A549 (cell line): ENCODE measurements around the gene DSP. TPM values are rescaled to one million over a fixed set of nuclear protein-coding genes. Genes with fewer than 3 reads are reported as not detected.

Source experiments
- ATAC-seq, 2 experiments: fragments of 200-7000 bp in 1 of 2; fragments of >200 bp in 1 of 2; cut with Nextera tagmentation in 1 of 2; cut with Tn5 transposase in 1 of 2; 3 replicates each; pipeline versions ENCODE4 v1.8.0 to v1.9.1; 2018 to 2020; ENCODE audit warnings: mild to moderate bottlenecking in 1 of 2, moderate library complexity in 1 of 2
- CTCF ChIA-PET: fragments of 300-600 bp; sonication (Branson Sonifier 250); formaldehyde crosslinking; extraction: SDS; loops from one replicate; lab custom pipeline; 2021; ENCODE audit warnings: antibody characterized with exemption, inconsistent platforms; lab: Yijun Ruan, JAX
- POLR2A ChIA-PET: fragments of 350-600 bp; formaldehyde crosslinking; extraction: SDS; loops from one replicate; lab custom pipeline; 2021; ENCODE audit warnings: antibody characterized with exemption, inconsistent platforms; lab: Yijun Ruan, JAX
- DNase-seq, 2 experiments: peaks; one replicate each; pipeline versions ENCODE4 v3.0.0 to v3.0.0-alpha.2; 2011 to 2016; ENCODE audit warnings: low read depth in 1 of 2, low spot score in 1 of 2
- FAIRE-seq: peaks from 2 replicates; lab custom pipeline; 2011; peaks lifted over from hg19 to GRCh38; lab: Jason Lieb, UNC
- H3K27ac ChIP-seq, 2 experiments: fragments of >200 bp; sonication (Bioruptor Twin); formaldehyde crosslinking; 3 replicates each; pipeline ENCODE4 v1.5.1; 2016 to 2017
- H3K4me1 ChIP-seq: fragments of >200 bp; sonication (Bioruptor Twin); formaldehyde crosslinking; 3 replicates; pipeline ENCODE4 v1.6.1; 2016
- H3K4me2 ChIP-seq: fragments of >200 bp; sonication (Bioruptor Twin); formaldehyde crosslinking; 3 replicates; pipeline ENCODE4 v1.6.1; 2016
- H3K4me3 ChIP-seq: fragments of >200 bp; sonication (Bioruptor Twin); formaldehyde crosslinking; 3 replicates; pipeline ENCODE4 v1.5.1; 2016
- H3K9me3 ChIP-seq: fragments of >200 bp; sonication (Bioruptor Twin); formaldehyde crosslinking; 3 replicates; pipeline ENCODE4 v1.6.1; 2016
- CBX2 ChIP-seq: fragments of 200-600 bp; sonication (generic); IDR thresholded peaks from 2 replicates; pipeline ENCODE4 v1.6.1; 2016; ENCODE audit warnings: low read depth, mild to moderate bottlenecking, borderline replicate concordance
- CBX8 ChIP-seq: fragments of 200-600 bp; sonication (generic); IDR thresholded peaks from 2 replicates; pipeline ENCODE4 v1.6.1; 2016
- CEBPB ChIP-seq, 2 experiments: fragments of >200 bp in 1 of 2; sonication (Bioruptor Twin) in 1 of 2; formaldehyde crosslinking in 1 of 2; IDR thresholded peaks; 2 replicates each; pipeline ENCODE4 v1.6.1; 2012 to 2016
- CHD2 ChIP-seq: fragments of 150-350 bp; IDR thresholded peaks from 2 replicates; pipeline ENCODE4 v1.6.1; 2014; ENCODE audit warnings: low read length; ENCODE audit not compliant: partially characterized antibody
- CHD4 ChIP-seq: fragments of 200-600 bp; sonication (generic); IDR thresholded peaks from 2 replicates; pipeline ENCODE4 v1.6.1; 2016; ENCODE audit warnings: antibody characterized with exemption, mild to moderate bottlenecking, borderline replicate concordance
- CTCF ChIP-seq: fragments of >200 bp; sonication (Bioruptor Twin); formaldehyde crosslinking; IDR thresholded peaks from 3 replicates; pipeline ENCODE4 v1.5.1; 2016
- EHMT2 ChIP-seq: fragments of 200-600 bp; sonication (generic); IDR thresholded peaks from 2 replicates; pipeline ENCODE4 v1.6.1; 2016; ENCODE audit warnings: antibody characterized with exemption, low read depth, mild to moderate bottlenecking, moderate library complexity
- ELK1 ChIP-seq: fragments of 150-350 bp; IDR thresholded peaks from 2 replicates; pipeline ENCODE4 v1.6.1; 2014; ENCODE audit warnings: low read depth, mild to moderate bottlenecking, low read length
- FOXS1 ChIP-seq: fragments of 250-450 bp; sonication (Bioruptor Pico); IDR thresholded peaks from 2 replicates; pipeline ENCODE4 v1.5.0; 2020; ENCODE audit warnings: mild to moderate bottlenecking, moderate library complexity
- GATA3 ChIP-seq: IDR thresholded peaks from 2 replicates; pipeline ENCODE4 v1.6.1; 2012; ENCODE audit warnings: borderline replicate concordance
- HDAC2 ChIP-seq: fragments of 200-600 bp; sonication (generic); IDR thresholded peaks from 2 replicates; pipeline ENCODE4 v1.6.1; 2016
- HEYL ChIP-seq: fragments of 250-450 bp; sonication (Bioruptor Pico); IDR thresholded peaks from 2 replicates; pipeline ENCODE4 v1.8.0; 2021; ENCODE audit warnings: mild to moderate bottlenecking, moderate library complexity
- HMGXB4 ChIP-seq: fragments of 250-450 bp; sonication (Bioruptor Pico); IDR thresholded peaks from 2 replicates; pipeline ENCODE4 v1.5.0; 2021; ENCODE audit warnings: mild to moderate bottlenecking, moderate library complexity, borderline replicate concordance
- HOXB13 ChIP-seq: fragments of 250-450 bp; sonication (Bioruptor Pico); IDR thresholded peaks from 2 replicates; pipeline ENCODE4 v1.5.0; 2020; ENCODE audit warnings: low read depth, mild to moderate bottlenecking, moderate library complexity
- JUNB ChIP-seq: fragments of >200 bp; sonication (Bioruptor Twin); formaldehyde crosslinking; IDR thresholded peaks from 2 replicates; pipeline ENCODE4 v1.6.1; 2016
- MAX ChIP-seq: IDR thresholded peaks from 2 replicates; pipeline ENCODE4 v1.6.1; 2012
- MYC ChIP-seq: IDR thresholded peaks from 2 replicates; pipeline ENCODE4 v1.6.1; 2012; ENCODE audit warnings: mild to moderate bottlenecking, inconsistent platforms, low read length, improper control_type of control experiment, borderline replicate concordance
- NFE2L2 ChIP-seq: fragments of 150-350 bp; conservative IDR thresholded peaks from 2 replicates; pipeline ENCODE4 v1.6.1; 2014; ENCODE audit warnings: low read length
- NPAS2 ChIP-seq: fragments of 250-450 bp; sonication (Bioruptor Pico); IDR thresholded peaks from 2 replicates; pipeline ENCODE4 v1.8.0; 2022; ENCODE audit warnings: mild to moderate bottlenecking, moderate library complexity, borderline replicate concordance
- PHF8 ChIP-seq: fragments of 200-600 bp; sonication (generic); IDR thresholded peaks from 2 replicates; pipeline ENCODE4 v1.6.1; 2016; ENCODE audit warnings: low read depth, mild to moderate bottlenecking, antibody characterized with exemption, moderate library complexity, borderline replicate concordance
- POLR2A ChIP-seq: IDR thresholded peaks from 2 replicates; pipeline ENCODE4 v1.6.1; 2012; ENCODE audit warnings: mild to moderate bottlenecking, low read length
- RARB ChIP-seq: fragments of 250-450 bp; sonication (Bioruptor Pico); IDR thresholded peaks from 2 replicates; pipeline ENCODE4 v1.8.0; 2021; ENCODE audit warnings: mild to moderate bottlenecking, moderate library complexity
- RCOR1 ChIP-seq: fragments of 150-350 bp; IDR thresholded peaks from 2 replicates; pipeline ENCODE4 v1.6.1; 2014; ENCODE audit warnings: antibody characterized with exemption, low read length, low read depth
- SREBF2 ChIP-seq: fragments of 450-650 bp; IDR thresholded peaks from 2 replicates; pipeline ENCODE4 v1.6.1; 2014; ENCODE audit warnings: mild to moderate bottlenecking, moderate library complexity
- TP53 ChIP-seq: fragments of 250-450 bp; sonication (Bioruptor Pico); IDR thresholded peaks from 2 replicates; pipeline ENCODE4 v1.5.0; 2021; ENCODE audit warnings: mild to moderate bottlenecking, moderate library complexity
- ZC3H11A ChIP-seq: fragments of 450-650 bp; IDR thresholded peaks from 2 replicates; pipeline ENCODE4 v1.6.1; 2014; ENCODE audit warnings: antibody characterized with exemption, mild to moderate bottlenecking
- WGBS: methylation state at CpG from one replicate; pipeline ENCODE4 v1.1.6; 2017; ENCODE audit errors: missing lambda C conversion rate; 5-methylcytosine and 5-hydroxymethylcytosine counted together
- polyA plus RNA-seq, 4 experiments: library from polyadenylated mRNA; depleted of rRNA in 3 of 4; stranded (reverse); fragments of >200 nt; fragmentation: RNase III in 1 of 4; extraction: RNeasy Plus Mini Kit Qiagen cat#74134 plus additional on column Dnase treatment in 1 of 4; gene quantifications; 2 replicates in 3 of 4; 3 replicates in 1 of 4; pipeline ENCODE4 v1.2.3, GENCODE V29; 2011 to 2017
- TF ChIP-seq, protein P1 (sequence below): fragments of 450-650 bp; IDR thresholded peaks from 2 replicates; pipeline ENCODE4 v1.6.1; 2014; ENCODE audit warnings: antibody characterized with exemption
- TF ChIP-seq, protein P2 (sequence below): fragments of >200 bp; sonication (Bioruptor Twin); formaldehyde crosslinking; IDR thresholded peaks from 3 replicates; pipeline ENCODE4 v1.6.1; 2016
- TF ChIP-seq, protein P3 (sequence below): fragments of >200 bp; sonication (Bioruptor Twin); formaldehyde crosslinking; IDR thresholded peaks from 2 replicates; pipeline ENCODE4 v1.6.1; 2016

DSP gene
- polyA plus RNA-seq, 2 of the 4 experiments (the other 2 are of a cell fraction) = 15.2 to 34.1 TPM

GRCh38 chr6:7529141-7529540 lies 12.3 kb upstream of the DSP start:
- Histone ChIP-seq H3K4me2 (no peak overlapping the region), H3K9me3 (no peaks in the 10 kb centered on the region), H3K27ac (no peak overlapping the region), H3K4me1 (no peaks in the 10 kb centered on the region), H3K4me3 (no peak overlapping the region)
- ATAC-seq (no peak), DNase-seq (no peak), FAIRE-seq (no peak)
- ChIA-PET POLR2A (no interaction called here), CTCF (no interaction called here)
- WGBS = 72% methylated on average over 6 of the region's 6 CpGs
- TF ChIP-seq SREBF2 = no peak
- no peak for TF ChIP-seq HEYL (CRISPR knock-in tag)
- TF ChIP-seq CTCF = no peak
- no peak for TF ChIP-seq ZC3H11A
- no peak for TF ChIP-seq CHD4
- TF ChIP-seq MYC = no peak
- TF ChIP-seq, protein P1, sequence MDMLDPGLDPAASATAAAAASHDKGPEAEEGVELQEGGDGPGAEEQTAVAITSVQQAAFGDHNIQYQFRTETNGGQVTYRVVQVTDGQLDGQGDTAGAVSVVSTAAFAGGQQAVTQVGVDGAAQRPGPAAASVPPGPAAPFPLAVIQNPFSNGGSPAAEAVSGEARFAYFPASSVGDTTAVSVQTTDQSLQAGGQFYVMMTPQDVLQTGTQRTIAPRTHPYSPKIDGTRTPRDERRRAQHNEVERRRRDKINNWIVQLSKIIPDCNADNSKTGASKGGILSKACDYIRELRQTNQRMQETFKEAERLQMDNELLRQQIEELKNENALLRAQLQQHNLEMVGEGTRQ = no peak
- no peak for TF ChIP-seq GATA3
- TF ChIP-seq, protein P2, sequence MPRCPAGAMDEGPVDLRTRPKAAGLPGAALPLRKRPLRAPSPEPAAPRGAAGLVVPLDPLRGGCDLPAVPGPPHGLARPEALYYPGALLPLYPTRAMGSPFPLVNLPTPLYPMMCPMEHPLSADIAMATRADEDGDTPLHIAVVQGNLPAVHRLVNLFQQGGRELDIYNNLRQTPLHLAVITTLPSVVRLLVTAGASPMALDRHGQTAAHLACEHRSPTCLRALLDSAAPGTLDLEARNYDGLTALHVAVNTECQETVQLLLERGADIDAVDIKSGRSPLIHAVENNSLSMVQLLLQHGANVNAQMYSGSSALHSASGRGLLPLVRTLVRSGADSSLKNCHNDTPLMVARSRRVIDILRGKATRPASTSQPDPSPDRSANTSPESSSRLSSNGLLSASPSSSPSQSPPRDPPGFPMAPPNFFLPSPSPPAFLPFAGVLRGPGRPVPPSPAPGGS = no peak
- TF ChIP-seq FOXS1 = no peak
- TF ChIP-seq NFE2L2 = no peak
- no peak for TF ChIP-seq HOXB13 (CRISPR knock-in tag)
- TF ChIP-seq, protein P3, sequence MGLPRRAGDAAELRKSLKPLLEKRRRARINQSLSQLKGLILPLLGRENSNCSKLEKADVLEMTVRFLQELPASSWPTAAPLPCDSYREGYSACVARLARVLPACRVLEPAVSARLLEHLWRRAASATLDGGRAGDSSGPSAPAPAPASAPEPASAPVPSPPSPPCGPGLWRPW = no peak
- TF ChIP-seq CHD2 = no peak
- no peak for TF ChIP-seq MAX
- no peak for TF ChIP-seq CEBPB (IDR thresholded peaks at IDR 0.05)
- no peak for TF ChIP-seq RARB
- no peak for TF ChIP-seq JUNB

- no peak for FAIRE-seq
- Histone ChIP-seq H3K4me3 (no peak overlapping the region), H3K9me3 (no peaks in the 10 kb centered on the region), H3K4me2 (no peak overlapping the region), H3K4me1 (no peaks in the 10 kb centered on the region), H3K27ac (no peak overlapping the region)
- no peak for DNase-seq
- CTCF ChIA-PET = no interaction called here
- POLR2A ChIA-PET = no interaction called here
- 80% methylated on average over 6 of the region's 6 CpGs for WGBS
- ATAC-seq = no peak
- TF ChIP-seq, protein P3 = no peak
- TF ChIP-seq RCOR1 (no peak), HMGXB4 (no peak), EHMT2 (no peak), MAX (no peak), PHF8 (no peak), ZC3H11A (no peak), HDAC2 (no peak), CHD2 (no peak), CBX8 (no peak), NPAS2 (CRISPR knock-in tag) (no peak), ELK1 (no peak), POLR2A (no peak), CTCF (no peak), CBX2 (no peak), TP53 (CRISPR knock-in tag) (no peak)
Measured at GRCh38 chr6:7532232-7532631, 9.2 kb upstream of the DSP start.
